Memory B cell (primary cell): ENCODE results near the gene ARHGAP24.

ENCODE experiments used
- ATAC-seq: fragments of 150-1000 bp; cut with Tn5 transposase; 2 replicates; pipeline ENCODE4 v1.10.0; 2021; ENCODE audit warnings: low read depth, mild to moderate bottlenecking, moderate library complexity
- DNase-seq, 2 donors: peaks; one replicate each; pipeline ENCODE4 v3.0.0; 2022; ENCODE audit warnings: low spot score in 2 of 2
- H3K27ac Mint-ChIP-seq: one replicate; pipeline ENCODE4 v1.8.0; 2022; ENCODE audit warnings: mild to moderate bottlenecking, moderate library complexity, mixed read lengths
- H3K27me3 Mint-ChIP-seq: one replicate; pipeline ENCODE4 v1.8.0; 2022; ENCODE audit warnings: mixed read lengths
- H3K36me3 Mint-ChIP-seq: one replicate; pipeline ENCODE4 v1.8.0; 2022; ENCODE audit warnings: mild to moderate bottlenecking, mixed read lengths
- H3K4me1 Mint-ChIP-seq: one replicate; pipeline ENCODE4 v1.8.0; 2022; ENCODE audit warnings: mixed read lengths
- H3K4me3 Mint-ChIP-seq: one replicate; pipeline ENCODE4 v1.8.0; 2022; ENCODE audit warnings: mild to moderate bottlenecking, moderate library complexity, mixed read lengths
- H3K9me3 Mint-ChIP-seq: one replicate; pipeline ENCODE4 v1.8.0; 2022; ENCODE audit warnings: mixed read lengths

The ARHGAP24 gene

DNA sequence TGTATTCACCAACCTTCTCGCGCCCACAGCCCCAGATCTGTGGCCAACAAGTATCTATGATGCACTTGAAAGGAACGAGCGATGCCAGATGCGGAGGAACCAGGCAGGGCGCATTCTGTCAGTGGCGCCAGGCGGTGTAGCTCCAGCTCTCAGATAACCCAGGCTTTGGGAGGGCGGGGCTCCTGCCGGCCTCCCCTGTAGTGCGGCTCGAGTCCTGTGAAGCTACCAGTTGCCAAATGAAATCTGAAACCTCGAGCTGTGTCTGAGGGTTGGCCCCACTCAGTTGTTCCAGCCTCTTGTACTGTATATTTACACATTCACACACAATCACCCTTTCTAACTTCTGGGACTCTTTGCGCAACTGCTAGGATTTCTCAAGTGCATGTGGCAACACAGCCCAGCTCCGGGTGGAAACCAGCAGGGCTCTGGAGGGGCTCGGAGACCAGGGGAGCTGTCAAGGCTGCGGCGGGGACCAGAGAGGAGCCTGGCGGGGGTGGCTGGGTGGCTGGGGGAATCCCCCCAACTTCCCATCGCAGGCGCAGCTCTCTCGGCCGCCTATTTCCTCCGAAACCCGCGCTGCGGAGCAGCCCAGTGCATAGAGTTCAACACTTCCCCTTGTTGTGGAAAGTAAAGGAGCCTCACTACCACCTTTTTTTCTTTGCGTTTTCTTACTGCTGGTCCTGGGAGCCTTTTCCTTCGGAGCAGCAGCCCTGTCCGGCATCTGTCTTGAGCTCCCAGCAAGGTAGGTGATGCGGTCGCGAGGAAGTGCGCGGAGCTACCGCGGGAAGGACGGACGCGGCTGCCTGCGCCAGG is at the start of gene ARHGAP24:
Gene ARHGAP24 (plus strand): TSS at position 333 of the 813 bp plus-strand sequence.
- H3K4me3 Mint-ChIP-seq: peak within 1 kb of the TSS; percentile 98
- peaks cover 29% of the 10 kb centered on the region for H3K4me1 Mint-ChIP-seq
- peak; percentile 78 to 81 for DNase-seq
- H3K9me3 Mint-ChIP-seq: no peaks in the 10 kb centered on the region
- peak within 1 kb of the TSS; percentile 97 for H3K27ac Mint-ChIP-seq
- no peaks in the 10 kb centered on the region for H3K36me3 Mint-ChIP-seq
- no peaks in the 10 kb centered on the region for H3K27me3 Mint-ChIP-seq
- peak; percentile 88 for ATAC-seq

- Mint-ChIP-seq H3K36me3 (no peaks in the 10 kb centered on the region), H3K27ac (no peak overlapping the region), H3K4me3 (no peak overlapping the region), H3K4me1 (peaks cover 13% of the 10 kb centered on the region), H3K9me3 (no peaks in the 10 kb centered on the region), H3K27me3 (peaks cover 3% of the 10 kb centered on the region)
- ATAC-seq (no peak), DNase-seq (no peak)
Observed at GRCh38 chr4:85426366-85426765, 48.6 kb upstream of the ARHGAP24 start.

DNA sequence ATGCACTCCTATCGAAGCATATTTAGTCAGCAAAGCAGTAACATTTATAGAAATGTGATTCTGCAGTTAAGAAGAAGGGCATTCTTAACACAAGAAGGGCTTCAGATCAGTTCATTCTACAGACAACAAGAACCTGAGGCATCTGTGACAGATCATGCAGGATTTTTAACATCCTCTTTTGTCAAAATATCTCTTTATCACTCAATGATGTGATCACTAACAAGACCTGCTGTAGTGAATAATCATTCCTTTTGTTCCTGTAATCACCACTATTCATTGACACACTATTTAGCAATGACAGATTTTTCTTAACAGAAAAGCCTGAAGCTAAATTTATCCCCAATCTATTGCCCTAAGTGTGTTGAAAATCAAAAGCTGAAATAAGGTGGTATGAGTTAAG is 47.8 kb upstream of the ARHGAP24 start:
- H3K27me3 Mint-ChIP-seq: peaks cover 3% of the 10 kb centered on the region
- no peak for ATAC-seq
- peaks cover 10% of the 10 kb centered on the region for H3K4me1 Mint-ChIP-seq
- DNase-seq: no peak
- no peak overlapping the region for H3K27ac Mint-ChIP-seq
- H3K4me3 Mint-ChIP-seq: no peak overlapping the region
- H3K36me3 Mint-ChIP-seq: no peaks in the 10 kb centered on the region
- H3K9me3 Mint-ChIP-seq: no peaks in the 10 kb centered on the region

DNA sequence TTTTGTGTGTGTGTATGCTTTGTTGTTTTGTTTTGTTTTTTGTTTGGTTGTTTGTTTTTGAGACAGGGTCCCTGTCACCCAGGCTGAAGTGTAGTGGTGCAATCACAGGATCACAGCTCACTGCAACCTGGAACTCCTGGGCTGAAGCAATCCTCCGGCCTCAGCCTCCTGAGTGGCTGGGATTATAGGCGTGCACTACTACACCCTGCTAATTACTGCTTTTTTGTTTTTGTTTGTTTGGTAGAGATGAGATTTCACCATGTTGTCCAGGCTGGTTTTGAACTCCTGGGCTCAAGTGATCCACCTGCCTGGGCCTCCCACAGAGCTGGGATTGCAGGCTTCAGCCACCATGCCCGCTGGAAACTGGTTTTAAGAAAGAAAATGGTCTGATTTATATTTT is 44.7 kb upstream of the ARHGAP24 start:
- ATAC-seq (no peak), DNase-seq (no peak)
- Mint-ChIP-seq H3K27ac (no peak overlapping the region), H3K9me3 (no peaks in the 10 kb centered on the region), H3K4me1 (no peaks in the 10 kb centered on the region), H3K4me3 (no peak overlapping the region), H3K36me3 (no peaks in the 10 kb centered on the region), H3K27me3 (peaks cover 3% of the 10 kb centered on the region)

DNA sequence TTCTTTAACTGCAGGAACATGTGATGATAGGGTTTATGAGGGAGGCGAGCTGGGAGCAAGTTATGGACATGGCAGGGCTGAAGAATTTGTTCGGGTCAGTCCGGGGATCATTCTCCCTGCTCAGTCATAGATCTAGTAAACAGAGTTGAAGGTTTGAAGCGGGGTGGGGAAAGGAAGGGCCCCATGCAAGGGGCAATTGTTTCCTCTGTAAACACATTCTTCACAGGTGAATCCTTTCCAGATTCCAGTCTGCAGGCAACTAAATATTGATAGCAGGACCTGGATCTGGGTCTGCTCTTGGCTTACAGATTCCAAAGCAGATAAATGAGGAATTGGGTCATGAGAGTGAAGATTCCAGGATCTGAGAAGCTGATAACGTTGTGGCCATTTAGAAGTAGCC is 44.3 kb upstream of the ARHGAP24 start:
- Mint-ChIP-seq H3K36me3 (no peaks in the 10 kb centered on the region), H3K27me3 (peaks cover 3% of the 10 kb centered on the region), H3K27ac (no peak overlapping the region), H3K4me1 (no peaks in the 10 kb centered on the region), H3K9me3 (no peaks in the 10 kb centered on the region), H3K4me3 (no peak overlapping the region)
- ATAC-seq: no peak
- DNase-seq: no peak

DNA sequence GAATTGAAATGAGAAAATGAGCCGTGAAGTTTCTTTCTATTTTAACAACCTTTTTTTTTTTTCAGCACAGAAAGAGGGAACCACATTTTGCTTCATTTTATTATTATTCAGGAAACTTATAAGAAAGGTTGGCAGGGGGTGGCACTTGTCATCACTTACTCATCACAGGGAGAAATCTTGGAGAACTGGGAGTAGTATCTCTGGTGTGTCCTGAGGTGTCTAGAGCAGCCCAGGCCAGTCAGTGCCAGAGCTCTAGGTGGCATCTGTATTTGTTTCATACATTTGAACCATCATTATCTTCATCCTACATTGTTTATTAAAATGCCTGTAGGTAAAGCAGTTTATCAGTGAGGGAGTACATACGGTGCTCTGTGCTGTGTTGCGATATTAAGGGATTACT is 43.8 kb upstream of the ARHGAP24 start:
- no peaks in the 10 kb centered on the region for H3K9me3 Mint-ChIP-seq

DNA sequence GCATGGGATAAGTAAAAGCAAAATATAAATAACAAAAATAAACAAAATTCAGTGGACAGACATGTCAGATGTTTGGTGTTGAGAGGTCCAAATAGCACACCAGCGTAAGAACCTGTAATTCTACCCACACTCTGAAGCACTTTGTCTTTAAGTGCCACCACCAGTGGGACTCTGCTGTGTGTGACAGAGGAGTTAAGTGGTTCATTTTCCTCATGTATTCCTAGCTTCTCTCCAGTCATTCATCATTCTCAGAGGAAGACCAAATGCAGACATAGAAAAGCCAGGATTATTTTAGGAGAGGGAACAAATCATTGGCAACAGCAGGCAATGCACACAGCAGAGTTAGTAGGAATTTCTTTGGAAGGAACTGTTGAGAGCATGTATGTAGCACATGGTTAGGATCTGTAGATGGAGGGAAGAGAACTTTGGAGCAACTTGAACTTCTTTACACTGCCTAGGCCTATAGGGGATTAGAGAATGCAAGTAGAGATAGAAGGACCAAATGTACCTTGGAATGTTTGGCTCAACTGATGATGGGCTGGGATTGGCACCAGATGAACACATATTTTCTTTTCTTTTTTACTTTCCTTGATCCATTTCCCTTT is 43.0 kb upstream of the ARHGAP24 start:
- Mint-ChIP-seq H3K36me3 (no peaks in the 10 kb centered on the region), H3K4me3 (no peak overlapping the region), H3K4me1 (no peaks in the 10 kb centered on the region), H3K27ac (no peak overlapping the region), H3K9me3 (no peaks in the 10 kb centered on the region), H3K27me3 (peaks cover 3% of the 10 kb centered on the region)
- ATAC-seq (no peak), DNase-seq (no peak)

More for the DNA sequence above, 43.8 kb upstream of the ARHGAP24 start:
- Mint-ChIP-seq H3K27me3 (peaks cover 3% of the 10 kb centered on the region), H3K27ac (no peak overlapping the region), H3K36me3 (no peaks in the 10 kb centered on the region), H3K4me3 (no peak overlapping the region), H3K4me1 (no peaks in the 10 kb centered on the region)
- no peak for ATAC-seq
- no peak for DNase-seq

DNA sequence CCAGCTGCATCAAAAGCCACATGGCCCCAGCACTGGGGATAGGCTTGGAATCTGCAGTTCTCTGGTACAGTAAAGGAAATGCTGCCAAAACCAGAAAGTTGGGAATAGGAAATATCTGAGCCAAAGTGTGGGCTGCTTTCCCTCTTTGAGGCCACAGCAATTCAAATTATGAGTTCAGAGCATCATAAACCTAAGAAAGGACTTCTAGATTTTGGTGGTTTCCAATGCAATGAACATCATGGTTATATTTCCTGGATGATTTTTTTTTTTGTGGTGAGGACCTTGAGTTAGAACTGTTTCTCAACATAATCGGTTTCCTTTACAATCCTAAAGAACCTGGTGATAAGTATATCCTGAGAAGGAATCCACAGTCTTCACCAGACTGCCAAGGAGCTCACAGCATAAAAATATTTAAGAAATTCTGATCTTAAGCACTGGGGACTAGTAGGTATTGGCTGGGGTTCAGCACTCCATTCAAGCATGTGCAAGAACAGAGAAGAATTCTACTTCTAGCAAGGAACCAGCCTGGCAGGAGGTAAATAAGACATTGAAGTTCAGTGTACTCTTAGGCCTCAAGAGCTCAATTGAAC is 29.8 kb upstream of the ARHGAP24 start:
- Mint-ChIP-seq H3K27ac (no peak overlapping the region), H3K36me3 (no peaks in the 10 kb centered on the region), H3K27me3 (no peaks in the 10 kb centered on the region), H3K4me1 (peaks cover 11% of the 10 kb centered on the region), H3K4me3 (no peak overlapping the region), H3K9me3 (no peaks in the 10 kb centered on the region)
- no peak for DNase-seq
- ATAC-seq: no peak

DNA sequence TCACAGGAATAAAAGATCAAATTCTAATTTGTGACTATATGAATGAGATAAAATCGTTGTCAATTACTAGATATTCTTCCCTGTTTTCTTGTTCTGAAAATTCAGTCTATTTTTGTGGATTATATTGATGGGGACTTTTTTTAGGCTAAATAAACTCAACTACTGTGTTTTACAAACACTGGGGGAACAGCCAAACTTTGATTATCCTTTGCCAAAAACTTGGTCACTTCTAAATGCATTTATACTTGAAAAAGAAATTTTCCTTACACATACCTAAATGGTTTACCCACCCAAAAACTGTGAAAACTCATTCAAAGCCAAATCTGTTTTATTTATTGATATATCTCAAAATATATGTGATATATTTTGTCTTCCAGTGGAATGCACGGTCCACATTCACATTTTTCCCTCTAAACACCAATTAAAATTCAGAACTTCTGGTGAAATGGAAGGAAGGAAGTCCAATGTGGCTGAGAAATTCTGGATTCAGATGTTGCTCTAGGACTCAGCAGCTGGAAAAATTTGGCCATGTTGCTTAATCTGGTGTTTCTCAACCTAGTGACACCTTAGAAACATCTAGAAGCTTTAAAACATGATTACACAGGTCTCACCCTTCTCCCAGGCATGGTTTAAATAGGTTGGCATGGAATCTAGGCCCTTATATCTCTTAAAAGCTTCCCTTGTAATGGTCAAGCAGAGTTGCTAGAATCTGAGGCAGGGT is 28.6 kb upstream of the ARHGAP24 start:
- Mint-ChIP-seq H3K27me3 (no peaks in the 10 kb centered on the region), H3K27ac (no peak overlapping the region), H3K9me3 (no peaks in the 10 kb centered on the region), H3K4me3 (no peak overlapping the region), H3K36me3 (no peaks in the 10 kb centered on the region), H3K4me1 (peaks cover 11% of the 10 kb centered on the region)
- DNase-seq (no peak), ATAC-seq (no peak)

DNA sequence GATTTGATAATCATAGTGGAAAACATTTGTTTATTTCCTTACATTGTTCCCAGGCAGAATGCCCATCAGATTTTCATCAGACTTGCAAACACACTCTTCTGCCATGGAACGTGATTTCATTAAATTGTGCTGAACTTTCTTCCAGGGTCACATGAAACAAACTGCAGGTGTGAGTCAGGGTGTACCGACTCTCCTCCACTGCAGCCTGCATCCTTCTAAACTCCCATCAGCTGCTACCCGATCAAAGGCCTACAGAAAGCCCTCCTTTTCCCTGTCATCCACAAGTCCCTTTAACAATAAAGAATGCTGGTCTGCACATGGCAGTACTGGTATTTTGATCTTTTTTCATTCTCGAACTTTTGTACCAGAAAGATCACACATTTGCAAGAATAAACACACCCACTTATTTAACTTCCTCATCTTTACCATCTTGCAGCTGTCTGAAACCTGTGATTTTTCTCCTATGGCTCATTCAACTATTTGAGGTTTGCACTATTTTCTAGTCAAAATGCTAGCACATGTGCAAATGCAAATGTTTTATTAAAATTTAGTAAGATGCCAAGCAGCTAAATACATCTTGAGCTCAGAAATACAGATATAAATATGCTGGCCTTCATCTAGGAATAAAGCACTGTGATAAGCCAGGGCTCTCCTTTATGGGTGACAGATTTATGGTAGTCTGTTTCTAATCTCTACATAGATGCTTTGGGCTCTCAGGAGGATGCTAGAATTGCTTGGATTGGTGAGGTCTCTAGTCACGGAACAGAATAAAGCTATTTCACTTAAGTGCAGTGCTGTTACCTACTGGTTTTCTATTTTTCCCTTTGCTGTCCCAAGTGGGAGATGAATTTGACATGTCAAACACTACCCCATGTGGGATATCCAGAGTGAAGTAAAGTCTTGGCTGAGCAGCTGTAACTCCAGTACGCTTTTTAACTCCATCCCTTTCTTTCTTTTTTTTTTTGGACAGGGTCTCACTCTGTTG is 25.8 kb upstream of the ARHGAP24 start:
- H3K9me3 Mint-ChIP-seq: no peaks in the 10 kb centered on the region
- peaks cover 13% of the 10 kb centered on the region for H3K4me1 Mint-ChIP-seq
- H3K4me3 Mint-ChIP-seq: peak overlapping the region; percentile 86
- ATAC-seq: peak; percentile 88
- DNase-seq: peak in 1 of 2 donors; percentile 1
- no peaks in the 10 kb centered on the region for H3K27me3 Mint-ChIP-seq
- H3K36me3 Mint-ChIP-seq: no peaks in the 10 kb centered on the region
- peak overlapping the region; percentile 43 for H3K27ac Mint-ChIP-seq

DNA sequence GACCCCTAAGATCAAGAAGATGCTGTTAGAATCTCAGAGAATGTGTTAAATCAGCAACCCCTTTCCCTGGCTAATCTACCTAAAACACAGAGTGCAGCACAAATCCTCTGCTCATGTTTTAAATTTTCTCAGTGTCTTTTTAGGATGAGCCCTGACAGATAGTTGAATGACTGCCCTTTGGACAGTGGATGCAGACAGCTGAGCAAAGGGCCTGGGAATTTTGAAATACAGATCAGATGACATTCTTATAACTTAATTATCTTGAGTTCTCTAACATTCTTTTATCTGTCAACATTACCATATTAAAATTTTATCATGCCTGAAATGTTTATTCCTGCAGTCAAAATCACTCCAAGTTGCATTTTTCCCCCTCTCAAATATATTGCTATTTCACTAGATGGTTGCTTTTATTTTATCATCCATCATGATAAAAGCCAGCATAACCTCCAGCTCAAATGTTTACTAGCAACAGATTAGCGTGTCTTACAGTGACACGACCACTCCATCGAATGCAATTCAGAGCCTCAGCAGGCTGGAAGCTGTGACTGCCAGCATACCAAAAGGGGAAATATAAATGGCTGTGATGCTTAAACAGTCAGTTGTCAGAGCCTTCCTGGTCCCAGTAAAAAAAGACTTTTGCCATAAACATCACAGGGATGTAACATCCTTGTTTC is 22.8 kb upstream of the ARHGAP24 start:
- no peak overlapping the region for H3K4me3 Mint-ChIP-seq
- H3K27me3 Mint-ChIP-seq: no peaks in the 10 kb centered on the region
- H3K27ac Mint-ChIP-seq: no peak overlapping the region
- ATAC-seq: no peak
- no peak for DNase-seq
- H3K36me3 Mint-ChIP-seq: no peaks in the 10 kb centered on the region
- no peaks in the 10 kb centered on the region for H3K9me3 Mint-ChIP-seq
- H3K4me1 Mint-ChIP-seq: peaks cover 22% of the 10 kb centered on the region

DNA sequence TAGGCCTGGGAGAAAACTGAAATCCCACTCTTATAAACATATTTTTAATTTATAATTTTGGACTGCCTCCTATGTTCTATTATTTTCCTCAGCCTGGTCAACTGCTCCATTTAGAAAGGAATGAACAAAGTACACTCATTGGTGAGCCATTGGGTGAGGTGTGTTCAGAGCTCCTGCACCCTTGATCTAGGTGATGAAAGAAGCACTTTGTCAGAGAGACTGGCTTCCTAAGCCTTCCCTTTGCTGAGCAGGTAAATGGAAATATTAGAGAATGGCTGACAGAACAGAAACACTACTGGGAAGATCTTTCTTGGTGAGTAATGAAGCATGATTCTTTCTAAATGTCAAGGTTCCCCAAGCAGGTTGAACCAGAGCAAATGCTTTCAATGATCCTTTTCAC is 19.0 kb upstream of the ARHGAP24 start:
- no peak for DNase-seq
- no peak for ATAC-seq
- Mint-ChIP-seq H3K4me3 (no peak overlapping the region), H3K9me3 (no peaks in the 10 kb centered on the region), H3K36me3 (no peaks in the 10 kb centered on the region), H3K4me1 (peaks cover 13% of the 10 kb centered on the region), H3K27ac (no peak overlapping the region), H3K27me3 (no peaks in the 10 kb centered on the region)
